Mucosa of rectum (tissue), 2 donors: ENCODE results near the gene AANAT.

Source experiments
- H3K27ac ChIP-seq, 2 donors: one replicate each; pipeline ENCODE4 v1.7.0; 2013; ENCODE audit warnings: inconsistent platforms in 2 of 2, low read depth in 2 of 2, low read length in 2 of 2
- H3K27me3 ChIP-seq, 2 donors: one replicate each; pipeline ENCODE4 v1.7.0; 2013; ENCODE audit warnings: low read length in 2 of 2; ENCODE audit not compliant: control insufficient read depth in 2 of 2, insufficient read depth in 2 of 2
- H3K36me3 ChIP-seq, 2 donors: one replicate each; pipeline ENCODE4 v1.7.0; 2013; ENCODE audit warnings: low read length in 2 of 2; ENCODE audit not compliant: control insufficient read depth in 2 of 2, insufficient read depth in 2 of 2
- H3K4me1 ChIP-seq, 2 donors: one replicate each; pipeline ENCODE4 v1.7.0; 2013; ENCODE audit warnings: low read length in 2 of 2, mild to moderate bottlenecking in 1 of 2; ENCODE audit not compliant: control insufficient read depth in 2 of 2, insufficient read depth in 2 of 2
- H3K4me3 ChIP-seq, 2 donors: one replicate each; pipeline ENCODE4 v1.7.0; 2013; ENCODE audit warnings: low read length in 2 of 2
- H3K9ac ChIP-seq, 2 donors: one replicate each; pipeline ENCODE4 v1.7.0; 2013; ENCODE audit warnings: low read length in 2 of 2, low read depth in 1 of 2, mild to moderate bottlenecking in 1 of 2
- H3K9me3 ChIP-seq, 2 donors: one replicate each; pipeline ENCODE4 v1.7.0; 2013; ENCODE audit warnings: low read length in 2 of 2; ENCODE audit not compliant: control insufficient read depth in 2 of 2
- donor health status: healthy.
- donor health status: Normal muscosa, but diverticular disease.

Gene AANAT

DNA sequence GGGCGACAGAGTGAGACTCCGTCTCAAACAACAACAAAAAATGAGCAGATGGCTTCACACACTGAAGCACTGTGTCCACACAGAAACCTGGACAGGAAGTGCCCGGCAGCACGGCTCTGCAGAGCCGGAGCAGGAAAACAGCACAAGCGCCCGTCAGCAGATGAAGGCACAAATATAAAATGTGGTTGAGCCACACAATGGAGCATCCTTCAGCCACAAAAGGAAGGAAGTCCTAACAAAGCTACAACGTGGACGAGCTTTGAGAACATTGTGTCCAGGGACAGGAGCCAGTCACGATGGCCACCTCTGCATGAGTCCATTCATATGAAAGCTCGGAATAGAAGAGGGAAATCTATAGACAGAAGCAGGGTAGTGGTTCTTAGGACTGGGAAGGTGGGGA lies 18.2 kb downstream of the AANAT start:
- Histone ChIP-seq H3K27ac (peak overlapping the region in 1 of 2 donors; percentile 42), H3K4me3 (no peak overlapping the region), H3K4me1 (peaks cover 5 to 13% of the 10 kb centered on the region in 2 donors), H3K36me3 (no peaks in the 10 kb centered on the region), H3K9ac (no peak overlapping the region), H3K9me3 (no peaks in the 10 kb centered on the region), H3K27me3 (no peaks in the 10 kb centered on the region)

- no peaks in the 10 kb centered on the region for H3K27me3 ChIP-seq
- no peak overlapping the region for H3K4me3 ChIP-seq
- peaks cover 25 to 31% of the 10 kb centered on the region in 2 donors for H3K4me1 ChIP-seq
- H3K27ac ChIP-seq = no peak overlapping the region
- no peak overlapping the region for H3K9ac ChIP-seq
- H3K36me3 ChIP-seq = no peaks in the 10 kb centered on the region
- no peaks in the 10 kb centered on the region for H3K9me3 ChIP-seq
Measured at GRCh38 chr17:76487451-76488192, 20.2 kb downstream of the AANAT start.

- Histone ChIP-seq H3K27me3 (no peaks in the 10 kb centered on the region), H3K4me1 (peaks cover 37 to 44% of the 10 kb centered on the region in 2 donors), H3K27ac (no peak overlapping the region), H3K36me3 (no peaks in the 10 kb centered on the region), H3K4me3 (no peak overlapping the region), H3K9me3 (no peaks in the 10 kb centered on the region), H3K9ac (no peak overlapping the region)
Measured at GRCh38 chr17:76490112-76490710, 22.8 kb downstream of the AANAT start.

DNA sequence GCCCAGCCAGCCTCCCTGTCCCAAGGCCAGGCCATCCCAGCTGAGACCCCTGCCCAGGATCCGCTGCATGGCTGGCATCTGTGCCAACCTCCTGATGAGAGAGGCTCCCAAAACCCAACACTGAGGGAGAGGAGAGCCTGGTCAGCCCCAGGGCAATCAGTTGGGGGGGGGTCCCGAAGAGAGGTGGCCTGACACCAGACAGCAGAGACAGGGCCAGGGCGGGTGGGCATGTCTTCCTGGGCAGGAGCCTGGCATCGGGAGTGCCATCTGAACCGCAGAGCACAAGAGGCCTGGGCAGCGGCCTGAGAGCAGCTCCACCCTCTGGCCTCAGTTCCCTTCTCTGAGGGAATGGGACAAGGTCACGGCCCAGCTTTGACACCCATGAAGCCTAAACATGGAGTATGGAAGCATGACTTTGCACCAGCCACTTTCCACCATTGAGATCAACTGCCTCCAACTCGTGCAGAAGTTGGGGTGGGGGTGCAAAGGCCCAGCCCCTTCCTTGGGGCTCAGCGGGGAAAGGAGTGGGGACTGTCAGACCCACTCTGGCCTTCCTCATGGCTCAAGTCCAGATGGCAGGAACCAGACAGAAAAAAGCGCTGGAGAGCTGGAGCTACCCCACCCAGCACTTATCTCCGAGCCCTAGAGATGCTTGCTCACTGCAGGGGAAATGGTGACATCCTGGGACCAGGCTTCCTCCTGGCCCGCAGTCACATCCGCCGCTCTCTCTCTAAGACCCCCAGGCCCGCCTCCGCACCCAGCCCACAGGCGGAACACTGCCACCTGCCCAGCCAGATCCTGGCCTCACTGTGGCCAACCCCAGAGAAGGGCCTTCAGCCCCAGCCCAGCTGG lies 24.1 kb downstream of the AANAT start:
- H3K9me3 ChIP-seq = no peaks in the 10 kb centered on the region
- H3K4me1 ChIP-seq = peaks cover 37 to 52% of the 10 kb centered on the region in 2 donors
- peak overlapping the region in 1 of 2 donors; percentile 60 for H3K9ac ChIP-seq
- H3K36me3 ChIP-seq = no peaks in the 10 kb centered on the region
- peak overlapping the region; percentile 67 to 90 for H3K27ac ChIP-seq
- H3K4me3 ChIP-seq = no peak overlapping the region
- H3K27me3 ChIP-seq = no peaks in the 10 kb centered on the region

DNA sequence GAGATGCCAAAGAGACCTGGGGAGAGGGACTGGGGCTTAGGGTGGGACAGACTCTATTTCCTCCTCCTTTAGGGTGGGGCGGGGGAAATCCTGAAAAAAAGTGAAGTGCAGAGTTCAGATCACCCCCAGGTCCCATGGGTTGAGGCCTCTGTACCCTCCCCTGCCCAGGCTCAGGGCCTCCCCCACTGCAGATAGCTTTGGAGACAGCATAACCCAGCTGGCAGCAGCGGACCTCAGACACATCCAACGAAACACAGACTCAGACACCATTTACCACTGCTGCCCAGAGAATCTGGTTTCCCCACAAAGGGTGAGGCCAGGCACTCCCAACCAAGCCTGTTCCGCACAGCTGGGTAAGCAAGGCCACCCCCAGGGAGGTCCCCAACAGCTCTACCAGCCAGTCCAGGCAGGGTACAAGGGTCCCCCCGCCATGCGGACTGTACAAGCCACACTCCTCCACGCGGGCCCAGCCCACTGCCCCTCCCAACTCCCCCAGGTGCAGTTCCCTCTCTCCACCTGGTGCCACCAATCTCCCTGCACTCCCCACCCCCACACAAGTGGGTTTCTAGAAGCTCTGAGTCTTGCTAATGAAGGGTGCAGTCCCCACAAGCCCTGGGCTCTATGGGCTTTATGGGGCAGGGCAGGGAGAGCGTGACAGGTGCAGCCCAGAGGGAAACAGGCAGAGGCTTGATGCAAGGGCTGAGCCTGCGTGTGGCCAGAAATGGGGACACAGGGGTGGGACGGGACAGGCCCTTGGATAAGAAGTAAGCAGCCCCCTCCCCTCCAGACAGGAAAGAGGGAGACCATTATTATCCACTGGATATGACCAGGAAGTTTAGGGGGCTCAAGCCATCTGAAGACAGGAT lies 25.0 kb downstream of the AANAT start:
- peak overlapping the region; percentile 60 for H3K9ac ChIP-seq
- peak overlapping the region; percentile 33 to 59 for H3K4me3 ChIP-seq
- peaks cover 37 to 56% of the 10 kb centered on the region in 2 donors for H3K4me1 ChIP-seq

GRCh38 chr17:76492989-76493501 lies 25.6 kb downstream of the AANAT start:
- Histone ChIP-seq H3K4me3 (peak overlapping the region; percentile 33 to 59), H3K36me3 (no peaks in the 10 kb centered on the region), H3K4me1 (peaks cover 40 to 62% of the 10 kb centered on the region in 2 donors), H3K27me3 (no peaks in the 10 kb centered on the region), H3K9me3 (no peaks in the 10 kb centered on the region), H3K9ac (peak overlapping the region; percentile 60), H3K27ac (peak overlapping the region; percentile 67 to 90)

More for the DNA sequence above, 25.0 kb downstream of the AANAT start:
- Histone ChIP-seq H3K36me3 (no peaks in the 10 kb centered on the region), H3K9me3 (no peaks in the 10 kb centered on the region), H3K27ac (peak overlapping the region; percentile 67 to 90), H3K27me3 (no peaks in the 10 kb centered on the region)

DNA sequence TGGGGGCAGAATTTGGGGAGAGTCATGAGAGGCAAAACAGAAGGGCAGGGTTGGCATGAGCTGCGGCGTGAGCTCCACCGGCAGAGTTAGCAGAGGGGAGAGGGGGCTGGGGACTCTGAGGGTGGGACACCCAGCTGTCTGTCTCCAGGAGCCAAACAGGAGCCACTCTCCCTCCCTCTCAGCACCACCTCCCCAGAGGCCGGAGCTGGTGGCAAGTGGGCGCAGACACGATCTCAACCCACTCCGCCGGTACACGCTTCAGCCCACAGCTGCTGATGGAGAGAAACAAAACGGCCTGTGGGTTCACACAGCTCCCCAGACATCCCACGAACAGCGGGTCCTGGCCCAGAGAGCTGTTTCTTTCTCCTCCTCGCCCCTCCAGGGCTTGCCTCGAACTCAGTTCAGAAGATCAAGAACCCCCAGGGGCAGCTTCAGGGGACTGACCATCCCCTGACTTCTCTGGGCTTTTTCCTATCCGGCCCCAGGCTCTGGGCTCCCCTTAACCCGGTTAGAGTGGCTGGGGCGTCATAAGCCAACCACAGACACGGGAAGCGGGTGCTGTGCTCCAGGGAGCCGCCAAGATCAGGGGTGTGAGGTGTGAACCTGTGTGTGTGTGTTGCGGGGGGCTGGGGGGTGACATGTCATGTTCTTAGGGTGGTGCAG lies 26.2 kb downstream of the AANAT start:
- H3K27ac ChIP-seq = peak overlapping the region; percentile 67 to 90
- peak overlapping the region; percentile 41 to 60 for H3K9ac ChIP-seq
- H3K4me3 ChIP-seq = peak overlapping the region; percentile 33 to 59
- H3K36me3 ChIP-seq = no peaks in the 10 kb centered on the region
- H3K4me1 ChIP-seq = peaks cover 45 to 68% of the 10 kb centered on the region in 2 donors
- no peaks in the 10 kb centered on the region for H3K9me3 ChIP-seq
- no peaks in the 10 kb centered on the region for H3K27me3 ChIP-seq

- Histone ChIP-seq H3K27ac (peak overlapping the region in 1 of 2 donors; percentile 16), H3K9me3 (no peaks in the 10 kb centered on the region), H3K36me3 (no peaks in the 10 kb centered on the region), H3K4me1 (peaks cover 53 to 74% of the 10 kb centered on the region in 2 donors), H3K4me3 (no peak overlapping the region), H3K27me3 (no peaks in the 10 kb centered on the region), H3K9ac (no peak overlapping the region)
Measured at GRCh38 chr17:76495663-76496400, 28.4 kb downstream of the AANAT start.
